Head of caudate nucleus (tissue), 42 donors: ENCODE results near the gene SOX1.

Source experiments
- DNase-seq, 42 donors: peaks; one replicate each; pipeline versions ENCODE4 v3.0.0 to v3.0.0-alpha.2; 2020 to 2021; ENCODE audit warnings: mixed read lengths in 7 of 42
- intact Hi-C: fragments of 100-400 bp; cut with DNase I; formaldehyde crosslinking; loops from one replicate; pipeline ENCODE4 v1.15.0; 2022

SOX1 gene

GRCh38 chr13:112069061-112069844 is 2.3 kb downstream of the SOX1 start:
- no peak for DNase-seq

GRCh38 chr13:112069845-112070251 is 2.9 kb downstream of the SOX1 start:
- intact Hi-C loops, result no loop called here
- DNase-seq, result no peak

More at GRCh38 chr13:112069061-112069844, 2.3 kb downstream of the SOX1 start:
- intact Hi-C loops, result no loop called here

GRCh38 chr13:112071102-112071722 is 4.3 kb downstream of the SOX1 start:
- intact Hi-C loops, result no loop called here
- DNase-seq, result no peak

- peak in 2 of 42 donors; percentile 26 to 47 for DNase-seq
- intact Hi-C loops, result no loop called here
These were observed 5.0 kb downstream of the SOX1 start for GRCh38 chr13:112071723-112072533.

- intact Hi-C loops, result no loop called here
- DNase-seq, result peak in 16 of 42 donors; percentile 37 to 75 (median 54)
These were observed 5.7 kb downstream of the SOX1 start for GRCh38 chr13:112072534-112073244.

GRCh38 chr13:112073245-112074138 is 6.5 kb downstream of the SOX1 start:
- intact Hi-C loops, result no loop called here
- DNase-seq, result no peak

GRCh38 chr13:112074139-112074865 is 7.4 kb downstream of the SOX1 start:
- intact Hi-C loops, result no loop called here

GRCh38 chr13:112077729-112078128 is 10.8 kb downstream of the SOX1 start:
- intact Hi-C loops, result no loop called here

More at GRCh38 chr13:112074139-112074865, 7.4 kb downstream of the SOX1 start:
- no peak for DNase-seq

GRCh38 chr13:112078216-112078615 is 11.3 kb downstream of the SOX1 start:
- intact Hi-C loops, result no loop called here

More at GRCh38 chr13:112077729-112078128, 10.8 kb downstream of the SOX1 start:
- no peak for DNase-seq

GRCh38 chr13:112078879-112079531 is 12.1 kb downstream of the SOX1 start:
- intact Hi-C loops, result no loop called here
- no peak for DNase-seq

More at GRCh38 chr13:112078216-112078615, 11.3 kb downstream of the SOX1 start:
- DNase-seq, result no peak

GRCh38 chr13:112079696-112080095 is 12.7 kb downstream of the SOX1 start:
- intact Hi-C loops, result no loop called here
- DNase-seq, result no peak

GRCh38 chr13:112083971-112084370 is 17.0 kb downstream of the SOX1 start:
- DNase-seq, result no peak
- intact Hi-C loops, result no loop called here

- intact Hi-C loops, result no loop called here
- DNase-seq, result no peak
These were observed 25.5 kb downstream of the SOX1 start for GRCh38 chr13:112092453-112092852.

- DNase-seq, result no peak
- intact Hi-C loops, result no loop called here
These were observed 28.4 kb downstream of the SOX1 start for GRCh38 chr13:112095354-112095753.

GRCh38 chr13:112096959-112097358 is 30.0 kb downstream of the SOX1 start:
- no peak for DNase-seq
- intact Hi-C loops, result no loop called here

GRCh38 chr13:112097770-112098169 is 30.8 kb downstream of the SOX1 start:
- DNase-seq, result no peak
- intact Hi-C loops, result no loop called here

- intact Hi-C loops, result no loop called here
- DNase-seq, result no peak
These were observed 31.8 kb downstream of the SOX1 start for GRCh38 chr13:112098699-112099098.
